ENCODE results near the gene CSH2.

Gene CSH2

DNA sequence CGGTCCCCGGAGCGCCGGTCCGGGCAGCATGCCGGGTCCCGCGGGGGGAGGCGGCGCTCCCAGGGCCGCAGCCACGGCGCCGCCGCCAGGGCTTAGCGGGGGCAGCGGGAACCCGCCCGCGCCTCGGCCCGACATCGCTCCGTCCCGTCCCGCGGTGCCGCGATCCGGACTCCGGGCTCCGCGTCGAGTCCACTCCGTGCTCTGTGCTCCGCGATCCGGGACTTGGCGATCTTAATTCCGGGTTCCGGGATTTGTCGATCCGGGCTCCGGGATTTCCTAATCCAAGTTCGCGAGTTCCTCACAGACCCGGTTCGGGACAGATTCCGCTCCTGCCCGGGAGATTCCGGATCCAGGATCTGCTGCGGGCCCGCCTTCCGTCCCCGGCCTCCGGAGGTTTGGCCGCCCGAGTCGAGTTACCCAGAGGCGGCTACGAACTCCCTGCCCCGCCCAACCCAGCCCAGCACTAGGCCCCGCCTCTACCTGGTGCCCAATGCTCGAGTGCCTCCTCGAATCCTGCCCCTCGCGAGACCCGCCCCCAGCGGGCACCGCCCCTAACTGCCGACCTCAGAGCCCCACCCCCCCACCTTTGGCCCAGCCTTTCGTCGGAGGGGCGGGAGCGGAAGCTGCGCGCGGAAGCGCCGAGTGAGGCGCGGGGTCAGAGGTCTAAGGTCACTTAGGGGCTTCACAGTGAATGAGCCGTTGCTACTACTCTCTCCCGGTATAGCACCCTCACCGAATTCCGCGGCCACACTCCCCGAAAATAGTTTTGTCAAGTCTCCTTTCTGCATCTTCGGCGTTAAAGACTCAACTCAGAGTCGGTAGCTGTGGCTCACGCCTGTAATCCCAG, 30.7 kb downstream of the CSH2 start, which contains the start of gene SMARCD2:
TSS of gene SMARCD2 (minus strand) at position 146 of the 847 bp plus-strand sequence. CDS start at position 135, 11 bp downstream.
- peak within 1 kb of the TSS; percentile 90 to 98 (median 96) for H3K27ac ChIP-seq

DNA sequence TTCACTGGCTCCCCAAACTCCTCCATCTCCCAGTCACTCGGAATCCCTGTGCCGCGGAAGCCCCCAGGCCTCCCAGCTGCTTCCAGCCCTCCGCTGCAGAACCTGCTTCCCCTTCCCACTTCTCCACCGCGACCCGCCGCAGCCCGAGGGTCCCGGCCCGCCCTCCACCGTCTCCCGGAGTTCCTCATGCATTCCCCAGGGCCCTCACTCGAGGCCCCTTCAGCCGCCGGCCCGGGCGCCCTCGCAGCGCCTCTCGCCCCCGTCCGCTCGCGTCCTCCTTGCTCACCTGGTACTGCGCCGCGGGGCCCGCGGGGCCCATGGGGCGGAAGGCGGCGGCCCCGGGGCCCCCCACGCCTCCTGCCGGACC, 31.3 kb downstream of the CSH2 start:
- Histone ChIP-seq H3K4me3 (peak overlapping the region; percentile 78 to 100 (median 95)), H3K4me1 (peaks cover 53 to 67% (median 64%) of the 10 kb centered on the region in 10 experiments), H4K20me1 (peaks cover 39 to 53% (median 48%) of the 10 kb centered on the region in 11 experiments), H3K27me3 (no peaks in the 10 kb centered on the region), H3K9ac (peak overlapping the region; percentile 93 to 99 (median 96)), H3K4me2 (peak overlapping the region; percentile 97 to 100 (median 99)), H3K27ac (peak overlapping the region; percentile 90 to 98 (median 96)), H3K9me3 (replicated peaks in 1 of 11) (no peaks in the 10 kb centered on the region), H3K36me3 (peaks cover 5 to 18% (median 13%) of the 10 kb centered on the region in 11 experiments)
- no peak for TF ChIP-seq Cebpa-rat (IDR thresholded peaks at IDR 0.05)

More for the DNA sequence above, 30.7 kb downstream of the CSH2 start, which contains the start of gene SMARCD2:
- Histone ChIP-seq H3K27me3 (no peaks in the 10 kb centered on the region), H3K36me3 (peaks cover 0 to 12% (median 7%) of the 10 kb centered on the region in 11 experiments; a peak in 17 of 22 replicates), H3K4me3 (peak within 1 kb of the TSS; percentile 78 to 100 (median 95)), H3K9ac (peak within 1 kb of the TSS; percentile 93 to 99 (median 96)), H4K20me1 (peaks cover 33 to 47% (median 42%) of the 10 kb centered on the region in 11 experiments), H3K4me2 (peak within 1 kb of the TSS; percentile 97 to 100 (median 99)), H3K9me3 (replicated peaks in 1 of 11) (peaks cover 0 to 3% (median 0%) of the 10 kb centered on the region in 11 experiments; a peak in 5 of 22 replicates), H3K4me1 (peaks cover 48 to 60% (median 58%) of the 10 kb centered on the region in 10 experiments)
- no peak for TF ChIP-seq Cebpa-rat (IDR thresholded peaks at IDR 0.05)

DNA sequence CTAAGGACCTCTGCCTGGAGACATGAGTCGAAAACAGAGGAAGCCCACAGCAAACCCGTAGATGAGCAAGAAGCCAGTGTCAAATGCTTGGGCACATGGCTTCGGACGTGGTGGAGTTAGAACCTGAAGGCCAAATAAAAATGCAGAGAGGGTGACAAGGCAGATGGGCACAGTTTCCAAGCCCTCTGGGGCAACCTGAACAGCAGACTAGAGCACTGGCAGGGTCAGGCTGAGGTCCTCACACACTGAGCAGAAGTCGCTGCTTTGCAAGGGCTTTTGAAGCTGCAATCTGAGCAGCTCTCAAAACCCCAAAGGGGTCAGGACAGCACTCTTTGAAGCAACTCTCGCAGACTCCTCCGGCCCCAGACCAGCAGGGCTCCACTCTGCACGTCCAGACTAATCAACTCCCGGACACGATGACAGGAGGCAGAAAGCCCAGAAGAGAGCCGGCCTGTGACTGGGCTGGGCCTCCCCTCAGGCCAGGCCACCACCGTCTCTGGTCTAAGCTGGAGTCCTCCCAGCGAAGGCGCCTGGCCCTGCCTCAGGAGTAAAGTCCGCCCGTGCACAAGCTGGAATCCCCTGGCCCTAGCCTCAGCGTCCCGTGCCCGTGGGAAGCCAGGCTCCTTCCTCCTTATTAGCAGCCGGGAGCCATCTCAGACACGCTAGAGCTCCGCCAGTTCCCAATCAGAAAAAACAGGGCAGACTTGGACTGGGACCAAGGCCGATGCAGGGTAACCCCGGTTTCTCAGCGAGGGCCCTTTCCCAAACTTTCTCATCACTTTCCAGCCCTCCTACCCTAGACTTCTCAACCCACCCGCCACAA, 31.9 kb downstream of the CSH2 start:
- Histone ChIP-seq H4K20me1 (peaks cover 45 to 59% (median 54%) of the 10 kb centered on the region in 11 experiments), H3K27me3 (no peaks in the 10 kb centered on the region), H3K36me3 (peaks cover 11 to 24% (median 19%) of the 10 kb centered on the region in 11 experiments), H3K4me3 (peak overlapping the region; percentile 78 to 100 (median 95)), H3K4me1 (peaks cover 53 to 72% (median 70%) of the 10 kb centered on the region in 10 experiments), H3K9ac (peak overlapping the region; percentile 93 to 99 (median 96)), H3K4me2 (peak overlapping the region; percentile 97 to 100 (median 99)), H3K27ac (peak overlapping the region; percentile 90 to 98 (median 96)), H3K9me3 (replicated peaks in 1 of 11) (no peaks in the 10 kb centered on the region)
- no peak for TF ChIP-seq Cebpa-rat (IDR thresholded peaks at IDR 0.05)

DNA sequence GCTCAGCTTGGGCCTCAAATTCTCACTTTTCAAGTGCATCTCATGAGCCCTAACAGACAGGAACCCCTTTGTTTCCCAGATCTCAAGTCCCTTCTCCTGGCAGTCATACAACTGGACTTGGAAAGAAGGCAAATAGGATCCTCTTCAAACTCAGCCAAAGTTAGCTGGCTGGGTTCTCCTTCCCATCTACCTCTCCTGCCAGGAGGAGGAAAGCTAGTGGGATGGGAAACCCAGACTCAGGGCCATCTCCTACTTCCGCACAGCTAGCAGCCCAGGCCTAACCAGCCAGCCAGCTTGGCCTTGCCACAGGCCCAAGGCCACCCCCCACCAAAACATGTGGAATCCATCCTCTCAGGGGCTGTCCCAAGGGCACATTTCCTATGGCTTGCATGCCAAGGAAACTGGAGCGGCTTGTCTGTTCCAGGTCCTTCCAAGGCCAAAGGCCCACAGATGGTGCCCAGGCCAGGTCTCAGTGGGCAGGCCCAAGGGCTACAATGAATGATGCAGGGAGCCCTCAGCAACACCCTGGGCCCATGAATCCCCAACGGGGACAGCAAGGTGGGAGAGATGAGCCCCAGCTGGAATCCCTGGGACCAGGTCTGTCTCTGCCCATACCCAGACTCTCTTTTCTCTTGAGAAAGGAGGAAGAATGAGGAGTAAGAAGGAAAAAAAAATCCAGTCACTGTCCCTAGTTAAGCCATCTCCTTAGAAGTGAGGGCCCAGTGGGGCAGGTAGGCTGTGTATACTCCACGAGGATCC, 32.7 kb downstream of the CSH2 start:
- H4K20me1 ChIP-seq, result peaks cover 52 to 67% (median 62%) of the 10 kb centered on the region in 11 experiments
- H3K4me3 ChIP-seq, result peak overlapping the region; percentile 78 to 100 (median 95)
- H3K36me3 ChIP-seq, result peaks cover 19 to 32% (median 27%) of the 10 kb centered on the region in 11 experiments
- H3K4me2 ChIP-seq, result peak overlapping the region; percentile 97 to 100 (median 99)
- peaks cover 54 to 79% (median 75%) of the 10 kb centered on the region in 10 experiments for H3K4me1 ChIP-seq
- peak overlapping the region; percentile 93 to 99 (median 96) for H3K9ac ChIP-seq
- peak overlapping the region; percentile 45 to 98 (median 96) for H3K27ac ChIP-seq
- H3K9me3 ChIP-seq (replicated peaks in 1 of 11), result no peaks in the 10 kb centered on the region
- TF ChIP-seq Cebpa-rat (IDR thresholded peaks at IDR 0.05), result no peak
- H3K27me3 ChIP-seq, result no peaks in the 10 kb centered on the region

DNA sequence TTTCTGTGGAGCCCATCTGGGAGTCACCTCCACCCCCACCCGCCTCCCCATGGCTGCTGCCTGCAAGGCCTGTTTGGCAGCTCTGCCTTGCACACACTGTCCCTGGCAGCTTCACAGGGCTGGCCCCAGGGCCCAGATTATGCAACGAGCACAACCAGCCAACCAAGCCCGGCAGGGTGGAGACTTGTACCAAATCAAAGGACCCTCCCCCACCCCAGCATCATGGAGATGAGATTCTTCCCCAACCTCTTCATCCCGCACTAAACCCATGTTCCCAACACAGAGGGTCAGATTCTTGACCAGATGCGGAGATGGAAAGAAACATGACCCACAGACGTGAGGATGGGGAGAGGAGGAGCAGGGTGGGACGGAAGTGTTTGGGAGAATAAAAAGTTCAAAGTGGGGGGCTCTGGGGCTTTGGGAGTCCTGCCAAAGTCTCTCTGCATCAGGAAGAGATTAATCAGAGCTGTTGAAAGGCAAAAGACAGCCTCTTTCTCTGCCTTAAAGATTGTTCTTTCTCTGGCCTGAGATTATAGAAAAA, 34.8 kb downstream of the CSH2 start:
- Histone ChIP-seq H3K27ac (peak overlapping the region in 10 of 11 experiments; percentile 27 to 98 (median 96); a peak in 19 of 22 replicates), H3K4me1 (peaks cover 63 to 80% (median 76%) of the 10 kb centered on the region in 10 experiments), H3K36me3 (peaks cover 35 to 53% (median 45%) of the 10 kb centered on the region in 11 experiments), H3K4me2 (peak overlapping the region; percentile 97 to 100 (median 99)), H3K27me3 (no peaks in the 10 kb centered on the region), H3K4me3 (peak overlapping the region; percentile 7 to 100 (median 94); a peak in 18 of 20 replicates), H4K20me1 (peaks cover 58 to 86% (median 78%) of the 10 kb centered on the region in 11 experiments), H3K9me3 (replicated peaks in 1 of 11) (no peaks in the 10 kb centered on the region), H3K9ac (peak overlapping the region; percentile 93 to 99 (median 96))
- peak in 4 of 11 experiments; percentile 45 to 82 (median 56); a peak in 6 of 22 replicates for TF ChIP-seq Cebpa-rat (IDR thresholded peaks at IDR 0.05)

DNA sequence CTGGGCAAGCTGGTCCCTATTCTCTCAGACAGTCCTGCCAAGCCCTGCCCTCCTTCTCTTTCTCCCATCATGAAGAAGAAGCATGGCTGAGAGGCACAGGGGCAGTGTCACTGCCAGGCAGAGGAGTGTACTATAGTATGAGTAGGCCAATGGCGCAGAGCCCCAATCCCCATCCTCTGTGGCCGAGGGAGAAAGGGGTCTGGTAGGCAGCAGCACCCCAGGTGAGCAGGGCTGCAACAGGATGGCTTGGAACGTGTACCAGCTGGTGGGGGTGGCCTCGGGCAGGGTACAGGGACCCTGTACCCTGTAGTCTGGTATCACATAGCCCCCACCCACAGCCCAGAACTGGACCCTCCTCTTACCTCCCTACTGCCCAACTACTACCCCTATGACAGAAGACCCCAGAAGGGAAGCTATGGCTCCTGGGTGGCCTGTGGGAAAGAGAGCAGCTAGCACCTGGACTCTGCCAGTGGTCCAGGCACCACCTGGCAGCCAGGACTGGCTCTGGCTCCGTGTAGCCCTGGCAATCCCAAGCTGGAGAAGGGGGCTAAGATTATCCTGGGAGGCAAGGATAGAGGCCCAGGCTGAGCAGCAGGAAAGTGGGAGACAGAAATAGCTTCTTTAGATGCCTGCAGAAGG, 35.4 kb downstream of the CSH2 start:
- Histone ChIP-seq H3K4me1 (peaks cover 64 to 84% (median 80%) of the 10 kb centered on the region in 10 experiments), H3K4me3 (peak overlapping the region in 6 of 10 experiments; percentile 78 to 100 (median 96); a peak in 7 of 20 replicates), H3K4me2 (peak overlapping the region; percentile 97 to 100 (median 99)), H3K27ac (peak overlapping the region in 9 of 11 experiments; percentile 1 to 98 (median 96); a peak in 17 of 22 replicates), H3K36me3 (peaks cover 41 to 59% (median 51%) of the 10 kb centered on the region in 11 experiments), H4K20me1 (peaks cover 58 to 93% (median 84%) of the 10 kb centered on the region in 11 experiments), H3K9me3 (replicated peaks in 1 of 11) (no peaks in the 10 kb centered on the region), H3K27me3 (no peaks in the 10 kb centered on the region), H3K9ac (peak overlapping the region; percentile 93 to 99 (median 96); a peak in 19 of 22 replicates)
- TF ChIP-seq Cebpa-rat (IDR thresholded peaks at IDR 0.05), result no peak

DNA sequence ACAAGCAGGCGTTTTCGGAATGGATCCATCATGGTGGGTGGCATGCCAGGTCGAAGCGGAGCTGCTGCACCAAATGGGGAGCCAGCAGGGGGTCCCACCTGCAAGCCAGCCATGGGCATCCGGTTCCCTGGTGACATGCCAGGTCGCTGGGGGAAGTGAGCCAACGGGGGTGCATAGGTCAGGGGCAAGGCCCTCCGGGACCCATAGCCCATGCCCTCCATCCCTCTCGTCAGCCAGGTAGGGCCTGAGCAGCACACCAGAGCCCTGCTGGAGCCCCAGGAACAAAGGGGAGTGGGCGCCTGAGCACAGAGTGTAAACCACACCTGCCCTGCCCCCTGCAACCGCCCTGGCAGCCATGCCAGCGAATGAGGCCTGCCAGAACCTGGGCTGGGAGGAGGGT, 36.0 kb downstream of the CSH2 start:
- peaks cover 64 to 90% (median 85%) of the 10 kb centered on the region in 10 experiments for H3K4me1 ChIP-seq
- H4K20me1 ChIP-seq, result peaks cover 58 to 99% (median 90%) of the 10 kb centered on the region in 11 experiments
- peak overlapping the region; percentile 31 to 100 (median 99); a peak in 21 of 22 replicates for H3K4me2 ChIP-seq
- peaks cover 47 to 65% (median 57%) of the 10 kb centered on the region in 11 experiments for H3K36me3 ChIP-seq
- H3K9ac ChIP-seq, result peak overlapping the region in 8 of 11 experiments; percentile 28 to 99 (median 96); a peak in 12 of 22 replicates
- no peaks in the 10 kb centered on the region for H3K27me3 ChIP-seq
- H3K27ac ChIP-seq, result peak overlapping the region in 9 of 11 experiments; percentile 1 to 98 (median 95); a peak in 12 of 22 replicates
- no peaks in the 10 kb centered on the region for H3K9me3 ChIP-seq (replicated peaks in 1 of 11)
- TF ChIP-seq Cebpa-rat (IDR thresholded peaks at IDR 0.05), result no peak
- 0 out of 20 replicates have a peak overlapping the region, but pooled peaks of 2 of the 10 experiments have one; percentile 7 to 78 for H3K4me3 ChIP-seq

All from BLaER1 treated with 17β-estradiol and CSF1 and Interleukin-3, amounts not matched to agents 10 nM and 100 nM (cell line).